RWPE1 (cell line): ENCODE measurements around the gene CDIPT.

Source experiments
- CTCF ChIA-PET: fragments of 350-600 bp; sonication (Branson Sonifier 250); formaldehyde crosslinking; extraction: SDS; loops from one replicate; lab custom pipeline; 2021; lab: Yijun Ruan, JAX
- POLR2A ChIA-PET: fragments of 400-600 bp; formaldehyde crosslinking; extraction: SDS; loops from one replicate; lab custom pipeline; 2020; ENCODE audit warnings: antibody characterized with exemption; ENCODE audit not compliant: low non-redundant PET; lab: Yijun Ruan, JAX
- DNase-seq: peaks from one replicate; pipeline ENCODE4 v3.0.0; 2012; ENCODE audit warnings: low spot score
- H3K27ac ChIP-seq: fragments of 450-650 bp; 2 replicates; pipeline ENCODE4 v1.5.1; 2017
- TF ChIP-seq, protein P1 (sequence below): fragments of 450-650 bp; conservative IDR thresholded peaks from 2 replicates; pipeline ENCODE4 v1.5.1; 2017; ENCODE audit warnings: low read depth, mild to moderate bottlenecking

CDIPT gene

GRCh38 chr16:29898135-29898803 lies 35.2 kb upstream of the CDIPT start:
- H3K27ac ChIP-seq, result peak overlapping the region; percentile 80
- DNase-seq, result no peak
- CTCF ChIA-PET, result interaction anchor here (1.1 kb wide), 1 partner anchor 156 kb away, joined by 6 read pairs; no protein-coding TSS in a partner anchor
- TF ChIP-seq, protein P1, sequence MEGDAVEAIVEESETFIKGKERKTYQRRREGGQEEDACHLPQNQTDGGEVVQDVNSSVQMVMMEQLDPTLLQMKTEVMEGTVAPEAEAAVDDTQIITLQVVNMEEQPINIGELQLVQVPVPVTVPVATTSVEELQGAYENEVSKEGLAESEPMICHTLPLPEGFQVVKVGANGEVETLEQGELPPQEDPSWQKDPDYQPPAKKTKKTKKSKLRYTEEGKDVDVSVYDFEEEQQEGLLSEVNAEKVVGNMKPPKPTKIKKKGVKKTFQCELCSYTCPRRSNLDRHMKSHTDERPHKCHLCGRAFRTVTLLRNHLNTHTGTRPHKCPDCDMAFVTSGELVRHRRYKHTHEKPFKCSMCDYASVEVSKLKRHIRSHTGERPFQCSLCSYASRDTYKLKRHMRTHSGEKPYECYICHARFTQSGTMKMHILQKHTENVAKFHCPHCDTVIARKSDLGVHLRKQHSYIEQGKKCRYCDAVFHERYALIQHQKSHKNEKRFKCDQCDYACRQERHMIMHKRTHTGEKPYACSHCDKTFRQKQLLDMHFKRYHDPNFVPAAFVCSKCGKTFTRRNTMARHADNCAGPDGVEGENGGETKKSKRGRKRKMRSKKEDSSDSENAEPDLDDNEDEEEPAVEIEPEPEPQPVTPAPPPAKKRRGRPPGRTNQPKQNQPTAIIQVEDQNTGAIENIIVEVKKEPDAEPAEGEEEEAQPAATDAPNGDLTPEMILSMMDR, result no peak
- POLR2A ChIA-PET, result no interaction called here

DNA sequence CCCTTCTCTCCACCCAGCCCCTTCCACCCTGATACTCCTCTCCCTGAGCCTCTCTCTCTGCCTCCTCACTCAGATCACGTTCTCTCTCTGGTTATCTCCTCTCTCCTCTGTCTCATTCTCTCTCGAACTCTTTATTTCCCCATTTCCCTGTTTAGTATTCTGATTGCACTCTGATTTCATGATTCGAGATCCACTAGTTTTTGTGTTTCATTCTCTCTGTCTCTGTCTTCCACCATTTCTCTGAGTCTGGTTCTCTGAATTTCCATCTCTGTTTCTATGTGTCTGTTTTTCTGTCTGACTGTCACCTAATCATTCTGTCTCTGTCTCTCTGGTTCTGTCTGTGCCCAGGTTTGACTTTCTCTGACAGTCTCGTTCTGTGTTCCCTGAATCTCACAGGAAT lies 34.3 kb upstream of the CDIPT start:
- CTCF ChIA-PET, result interaction anchor here (0.5 kb wide), 1 partner anchor 108 kb away, joined by 3 read pairs; no protein-coding TSS in a partner anchor
- POLR2A ChIA-PET, result no interaction called here
- no peak for DNase-seq
- H3K27ac ChIP-seq, result no peak overlapping the region
- TF ChIP-seq, protein P1, result no peak

DNA sequence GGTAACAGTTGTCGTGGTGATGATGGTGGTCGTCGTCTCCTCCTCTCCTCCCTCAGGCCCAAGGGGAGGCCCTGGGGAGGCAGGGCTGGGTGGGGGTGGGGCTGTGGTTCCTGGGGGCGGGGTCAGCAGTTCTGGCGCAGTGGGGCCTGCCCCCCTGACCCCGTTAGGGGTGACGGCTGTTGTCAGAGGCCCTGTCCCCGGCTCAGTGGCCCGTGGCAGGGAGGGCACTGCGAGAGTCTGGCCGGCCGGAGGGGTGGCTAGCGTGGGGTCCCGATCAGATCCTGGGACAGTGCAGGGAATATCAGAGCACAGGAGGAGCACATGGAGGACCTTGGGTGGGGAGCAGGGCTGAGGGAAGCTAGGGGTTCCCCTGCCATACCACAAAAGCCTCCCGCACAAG lies 33.8 kb upstream of the CDIPT start:
- TF ChIP-seq, protein P1, result no peak
- POLR2A ChIA-PET, result no interaction called here
- CTCF ChIA-PET, result no interaction called here
- no peak for DNase-seq
- no peak overlapping the region for H3K27ac ChIP-seq

DNA sequence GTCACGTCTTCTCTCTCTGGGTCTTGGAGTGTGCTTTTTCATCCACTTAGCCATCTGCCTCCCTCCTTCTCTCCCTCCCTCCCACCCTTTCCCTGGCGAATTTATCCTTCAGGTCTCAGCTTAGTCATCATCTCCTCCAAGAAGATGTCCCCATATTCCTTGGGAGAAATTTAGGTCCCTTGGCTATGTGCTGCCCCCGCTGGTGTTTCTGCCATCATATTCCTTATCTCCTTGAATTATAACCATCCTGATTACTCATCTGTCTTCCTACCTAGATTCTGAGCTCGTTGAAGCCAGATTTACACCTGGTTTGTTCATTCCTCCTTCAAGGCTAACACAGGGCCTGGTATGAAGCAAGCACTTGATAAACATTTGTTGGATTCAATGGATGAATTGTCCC lies 31.3 kb upstream of the CDIPT start:
- ChIA-PET POLR2A (no interaction called here), CTCF (interaction anchor here (0.6 kb wide), 1 partner anchor 51 kb away, joined by 4 read pairs; no protein-coding TSS in a partner anchor)
- H3K27ac ChIP-seq, result no peak overlapping the region
- TF ChIP-seq, protein P1, result no peak
- no peak for DNase-seq

GRCh38 chr16:29893553-29893952 lies 30.5 kb upstream of the CDIPT start:
- ChIA-PET CTCF (interaction anchor here (0.6 kb wide), 1 partner anchor 9 kb away, joined by 3 read pairs; no protein-coding TSS in a partner anchor), POLR2A (no interaction called here)
- no peak for DNase-seq
- TF ChIP-seq, protein P1, result no peak
- H3K27ac ChIP-seq, result no peak overlapping the region

GRCh38 chr16:29892458-29892813 lies 29.4 kb upstream of the CDIPT start:
- ChIA-PET CTCF (no interaction called here), POLR2A (no interaction called here)
- TF ChIP-seq, protein P1, result no peak
- peak overlapping the region; percentile 34; the same call in 1 of the 2 replicates for H3K27ac ChIP-seq
- DNase-seq, result no peak
